SU-DHL-6 (cell line): ENCODE measurements around the gene CARD19.

Experiments used
- EZH2phosphoT487 ChIP-seq: fragments of 200-600 bp; sonication (generic), shearing (Covaris generic); conservative IDR thresholded peaks from 2 replicates; pipeline ENCODE4 v1.6.1; 2018; ENCODE audit warnings: mild to moderate bottlenecking, antibody characterized with exemption, low read length, moderate library complexity, mixed read lengths
- TF ChIP-seq, protein P1 (sequence below): fragments of 200-600 bp; sonication (generic); IDR thresholded peaks from one replicate; pipeline ENCODE4 v1.5.1; 2017; ENCODE audit warnings: antibody characterized with exemption, mild to moderate bottlenecking, low read length, moderate library complexity; ENCODE audit not compliant: insufficient read depth, poor library complexity, severe bottlenecking

DNA sequence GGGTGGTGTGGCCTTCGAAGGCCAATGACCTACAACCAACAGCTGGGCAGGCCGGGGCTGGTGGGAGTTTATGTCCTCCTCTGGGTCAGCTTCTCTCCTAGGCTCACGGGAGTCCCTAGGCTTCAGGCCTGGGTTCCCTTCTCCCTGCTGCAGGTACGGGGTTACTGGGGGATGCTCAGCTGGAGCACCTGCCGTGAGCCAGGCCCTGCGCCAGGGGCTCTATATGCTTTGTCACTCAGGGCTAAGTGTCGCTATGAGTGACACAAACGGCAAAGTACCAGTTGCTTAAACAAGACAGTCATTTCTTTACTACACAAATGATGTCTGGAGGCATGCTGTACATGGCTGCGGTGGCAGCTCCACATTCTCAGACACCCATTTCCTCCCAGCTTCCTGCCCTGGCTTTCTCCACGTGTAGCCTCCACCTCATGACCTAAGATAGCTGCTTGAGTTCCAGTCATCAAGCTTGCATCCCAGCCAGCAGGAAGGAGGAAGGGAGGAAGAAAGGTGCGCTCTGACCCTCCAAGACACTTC lies 60.5 kb downstream of the CARD19 start:
- TF ChIP-seq, protein P1, sequence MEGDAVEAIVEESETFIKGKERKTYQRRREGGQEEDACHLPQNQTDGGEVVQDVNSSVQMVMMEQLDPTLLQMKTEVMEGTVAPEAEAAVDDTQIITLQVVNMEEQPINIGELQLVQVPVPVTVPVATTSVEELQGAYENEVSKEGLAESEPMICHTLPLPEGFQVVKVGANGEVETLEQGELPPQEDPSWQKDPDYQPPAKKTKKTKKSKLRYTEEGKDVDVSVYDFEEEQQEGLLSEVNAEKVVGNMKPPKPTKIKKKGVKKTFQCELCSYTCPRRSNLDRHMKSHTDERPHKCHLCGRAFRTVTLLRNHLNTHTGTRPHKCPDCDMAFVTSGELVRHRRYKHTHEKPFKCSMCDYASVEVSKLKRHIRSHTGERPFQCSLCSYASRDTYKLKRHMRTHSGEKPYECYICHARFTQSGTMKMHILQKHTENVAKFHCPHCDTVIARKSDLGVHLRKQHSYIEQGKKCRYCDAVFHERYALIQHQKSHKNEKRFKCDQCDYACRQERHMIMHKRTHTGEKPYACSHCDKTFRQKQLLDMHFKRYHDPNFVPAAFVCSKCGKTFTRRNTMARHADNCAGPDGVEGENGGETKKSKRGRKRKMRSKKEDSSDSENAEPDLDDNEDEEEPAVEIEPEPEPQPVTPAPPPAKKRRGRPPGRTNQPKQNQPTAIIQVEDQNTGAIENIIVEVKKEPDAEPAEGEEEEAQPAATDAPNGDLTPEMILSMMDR = no peak
- TF ChIP-seq EZH2phosphoT487 = no peak
